Neural cell (in vitro differentiated cells): ENCODE results near the gene RARRES2. TPM values are rescaled to one million over a fixed set of nuclear protein-coding genes. Genes with fewer than 3 reads are reported as not detected.

ENCODE experiments used
- H2AFZ ChIP-seq: fragments of 200-600, 300-800 bp; sonication (generic), shearing (Covaris generic); 2 replicates; pipeline ENCODE4 v1.6.0; 2014; ENCODE audit warnings: low read depth, mild to moderate bottlenecking, antibody characterized with exemption, low read length, moderate library complexity
- H3F3A ChIP-seq: fragments of 200-600 bp; shearing (Covaris generic); 2 replicates; pipeline ENCODE4 v1.6.1; 2016; ENCODE audit warnings: mild to moderate bottlenecking, moderate library complexity, mixed read lengths, antibody characterized with exemption, low read length; ENCODE audit not compliant: insufficient read depth, poor library complexity, severe bottlenecking
- H3K27ac ChIP-seq: fragments of 200-600, 300-800 bp; sonication (generic), shearing (Covaris generic); 2 replicates; pipeline ENCODE4 v1.5.1; 2014; ENCODE audit warnings: mild to moderate bottlenecking, low read length, moderate library complexity
- H3K27me3 ChIP-seq: fragments of 300-800, 200-600 bp; sonication (generic), shearing (Covaris generic); 2 replicates; pipeline ENCODE4 v1.6.0; 2014; ENCODE audit warnings: mild to moderate bottlenecking, low read depth, low read length, moderate library complexity; ENCODE audit not compliant: insufficient read depth
- H3K36me3 ChIP-seq: fragments of 300-800, 200-600 bp; sonication (generic), shearing (Covaris generic); 2 replicates; pipeline ENCODE4 v1.5.1; 2014; ENCODE audit warnings: mild to moderate bottlenecking, antibody characterized with exemption, low read length, moderate library complexity; ENCODE audit not compliant: insufficient read depth
- H3K4me2 ChIP-seq: fragments of 300-800, 200-600 bp; sonication (generic), shearing (Covaris generic); 2 replicates; pipeline ENCODE4 v1.6.0; 2014; ENCODE audit warnings: mild to moderate bottlenecking, low read length
- H3K4me3 ChIP-seq: fragments of 300-800, 200-600 bp; sonication (generic), shearing (Covaris generic); 2 replicates; pipeline ENCODE4 v1.5.1; 2014; ENCODE audit warnings: mild to moderate bottlenecking, low read length, moderate library complexity
- H3K79me2 ChIP-seq: fragments of 200-600 bp; shearing (Covaris generic); replicated peaks from 2 replicates; pipeline ENCODE4 v1.6.0; 2014; ENCODE audit warnings: mild to moderate bottlenecking, low read length, moderate library complexity; ENCODE audit not compliant: insufficient read depth
- H3K9ac ChIP-seq: fragments of 300-800, 200-600 bp; sonication (generic), shearing (Covaris generic); 2 replicates; pipeline ENCODE4 v1.6.1; 2016; ENCODE audit warnings: mild to moderate bottlenecking, low read length, mixed read lengths
- H3K9me2 ChIP-seq: fragments of 200-600 bp; shearing (Covaris generic); 2 replicates; pipeline ENCODE4 v1.6.1; 2016; ENCODE audit warnings: mild to moderate bottlenecking, low read length, mixed read lengths; ENCODE audit not compliant: insufficient read depth
- H3K9me3 ChIP-seq: fragments of 200-600, 300-800 bp; sonication (generic), shearing (Covaris generic); 2 replicates; pipeline ENCODE4 v1.6.1; 2016; ENCODE audit warnings: mild to moderate bottlenecking, mixed run types, low read length, moderate library complexity, mixed read lengths
- H4K20me1 ChIP-seq: fragments of 200-600 bp; shearing (Covaris generic); 2 replicates; pipeline ENCODE4 v1.6.1; 2016; ENCODE audit warnings: mild to moderate bottlenecking, mixed run types; ENCODE audit not compliant: insufficient read depth
- EP300 ChIP-seq: fragments of 450-650 bp; conservative IDR thresholded peaks from 2 replicates; pipeline ENCODE4 v1.6.1; 2014; ENCODE audit warnings: antibody characterized with exemption, mild to moderate bottlenecking, moderate library complexity; ENCODE audit not compliant: poor library complexity, severe bottlenecking
- EZH2 ChIP-seq: fragments of 200-600, 300-800 bp; shearing (Covaris generic), sonication (generic); IDR thresholded peaks from 2 replicates; pipeline ENCODE4 v1.6.1; 2014; ENCODE audit warnings: antibody characterized with exemption, low read length, borderline replicate concordance, mild to moderate bottlenecking; ENCODE audit not compliant: insufficient read depth, poor library complexity, severe bottlenecking
- MXI1 ChIP-seq: fragments of 450-650 bp; conservative IDR thresholded peaks from 2 replicates; pipeline ENCODE4 v1.6.1; 2014; ENCODE audit warnings: antibody characterized with exemption, mild to moderate bottlenecking; ENCODE audit not compliant: poor library complexity, severe bottlenecking
- POLR2AphosphoS5 ChIP-seq: IDR thresholded peaks from 2 replicates; pipeline ENCODE4 v1.6.1; 2012
- RAD21 ChIP-seq: fragments of 450-650 bp; conservative IDR thresholded peaks from 2 replicates; pipeline ENCODE4 v1.6.1; 2014; ENCODE audit warnings: antibody characterized with exemption, mild to moderate bottlenecking, moderate library complexity
- SMC3 ChIP-seq: fragments of 450-650 bp; conservative IDR thresholded peaks from 2 replicates; pipeline ENCODE4 v1.6.1; 2014; ENCODE audit warnings: antibody characterized with exemption, mild to moderate bottlenecking, moderate library complexity; ENCODE audit not compliant: poor library complexity
- TAF1 ChIP-seq: IDR thresholded peaks from 2 replicates; pipeline ENCODE4 v1.6.1; 2012; ENCODE audit warnings: low read depth
- polyA plus RNA-seq: library from polyadenylated mRNA; depleted of rRNA; stranded (reverse); fragments of >200 nt; gene quantifications from 2 replicates; pipeline ENCODE4 v1.2.3, GENCODE V29; 2014
- TF ChIP-seq, protein P1 (sequence below): IDR thresholded peaks from 2 replicates; pipeline ENCODE4 v1.6.1; 2012; ENCODE audit warnings: borderline replicate concordance
- TF ChIP-seq, protein P2 (sequence below): fragments of 450-650 bp; IDR thresholded peaks from 2 replicates; pipeline ENCODE4 v1.5.1; 2014; ENCODE audit warnings: antibody characterized with exemption, mild to moderate bottlenecking, moderate library complexity; ENCODE audit not compliant: poor library complexity, severe bottlenecking

RARRES2 gene
- polyA plus RNA-seq, 1 donor from 2014 or later: 0.71 TPM

DNA sequence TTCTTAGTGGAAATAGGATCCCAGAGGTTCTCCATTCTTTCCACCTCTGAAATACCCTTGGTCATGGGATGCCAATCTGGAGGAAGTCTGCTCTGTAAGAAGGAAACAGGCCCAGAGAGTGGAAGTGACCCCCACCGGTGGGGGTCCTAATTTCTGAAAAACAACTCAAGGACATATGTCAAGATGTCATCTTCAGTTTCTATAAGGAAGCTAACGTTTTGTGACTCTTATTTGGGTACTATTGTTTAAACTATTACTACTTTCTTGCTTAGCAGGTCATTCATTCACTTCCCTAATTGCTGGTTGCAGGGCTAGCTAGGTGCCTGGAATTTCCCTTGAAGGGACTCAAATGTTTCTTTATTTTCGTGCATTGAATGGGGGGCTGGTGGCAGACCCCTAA lies 35.8 kb upstream of the RARRES2 start:
- no peaks in the 10 kb centered on the region for H3K36me3 ChIP-seq
- H3K4me3 ChIP-seq: no peak overlapping the region
- no peak overlapping the region for H3K9ac ChIP-seq
- no peaks in the 10 kb centered on the region for H3K9me2 ChIP-seq
- H3K27me3 ChIP-seq: no peaks in the 10 kb centered on the region
- peaks cover 4% of the 10 kb centered on the region for H3F3A ChIP-seq
- H3K79me2 ChIP-seq: peaks cover 40% of the 10 kb centered on the region
- TF ChIP-seq, protein P1, sequence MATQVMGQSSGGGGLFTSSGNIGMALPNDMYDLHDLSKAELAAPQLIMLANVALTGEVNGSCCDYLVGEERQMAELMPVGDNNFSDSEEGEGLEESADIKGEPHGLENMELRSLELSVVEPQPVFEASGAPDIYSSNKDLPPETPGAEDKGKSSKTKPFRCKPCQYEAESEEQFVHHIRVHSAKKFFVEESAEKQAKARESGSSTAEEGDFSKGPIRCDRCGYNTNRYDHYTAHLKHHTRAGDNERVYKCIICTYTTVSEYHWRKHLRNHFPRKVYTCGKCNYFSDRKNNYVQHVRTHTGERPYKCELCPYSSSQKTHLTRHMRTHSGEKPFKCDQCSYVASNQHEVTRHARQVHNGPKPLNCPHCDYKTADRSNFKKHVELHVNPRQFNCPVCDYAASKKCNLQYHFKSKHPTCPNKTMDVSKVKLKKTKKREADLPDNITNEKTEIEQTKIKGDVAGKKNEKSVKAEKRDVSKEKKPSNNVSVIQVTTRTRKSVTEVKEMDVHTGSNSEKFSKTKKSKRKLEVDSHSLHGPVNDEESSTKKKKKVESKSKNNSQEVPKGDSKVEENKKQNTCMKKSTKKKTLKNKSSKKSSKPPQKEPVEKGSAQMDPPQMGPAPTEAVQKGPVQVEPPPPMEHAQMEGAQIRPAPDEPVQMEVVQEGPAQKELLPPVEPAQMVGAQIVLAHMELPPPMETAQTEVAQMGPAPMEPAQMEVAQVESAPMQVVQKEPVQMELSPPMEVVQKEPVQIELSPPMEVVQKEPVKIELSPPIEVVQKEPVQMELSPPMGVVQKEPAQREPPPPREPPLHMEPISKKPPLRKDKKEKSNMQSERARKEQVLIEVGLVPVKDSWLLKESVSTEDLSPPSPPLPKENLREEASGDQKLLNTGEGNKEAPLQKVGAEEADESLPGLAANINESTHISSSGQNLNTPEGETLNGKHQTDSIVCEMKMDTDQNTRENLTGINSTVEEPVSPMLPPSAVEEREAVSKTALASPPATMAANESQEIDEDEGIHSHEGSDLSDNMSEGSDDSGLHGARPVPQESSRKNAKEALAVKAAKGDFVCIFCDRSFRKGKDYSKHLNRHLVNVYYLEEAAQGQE: no peak
- TF ChIP-seq TAF1: no peak
- TF ChIP-seq SMC3: no peak
- TF ChIP-seq MXI1: no peak
- TF ChIP-seq EP300: no peak
- TF ChIP-seq RAD21: no peak
- no peak for TF ChIP-seq POLR2AphosphoS5
- TF ChIP-seq, protein P2, sequence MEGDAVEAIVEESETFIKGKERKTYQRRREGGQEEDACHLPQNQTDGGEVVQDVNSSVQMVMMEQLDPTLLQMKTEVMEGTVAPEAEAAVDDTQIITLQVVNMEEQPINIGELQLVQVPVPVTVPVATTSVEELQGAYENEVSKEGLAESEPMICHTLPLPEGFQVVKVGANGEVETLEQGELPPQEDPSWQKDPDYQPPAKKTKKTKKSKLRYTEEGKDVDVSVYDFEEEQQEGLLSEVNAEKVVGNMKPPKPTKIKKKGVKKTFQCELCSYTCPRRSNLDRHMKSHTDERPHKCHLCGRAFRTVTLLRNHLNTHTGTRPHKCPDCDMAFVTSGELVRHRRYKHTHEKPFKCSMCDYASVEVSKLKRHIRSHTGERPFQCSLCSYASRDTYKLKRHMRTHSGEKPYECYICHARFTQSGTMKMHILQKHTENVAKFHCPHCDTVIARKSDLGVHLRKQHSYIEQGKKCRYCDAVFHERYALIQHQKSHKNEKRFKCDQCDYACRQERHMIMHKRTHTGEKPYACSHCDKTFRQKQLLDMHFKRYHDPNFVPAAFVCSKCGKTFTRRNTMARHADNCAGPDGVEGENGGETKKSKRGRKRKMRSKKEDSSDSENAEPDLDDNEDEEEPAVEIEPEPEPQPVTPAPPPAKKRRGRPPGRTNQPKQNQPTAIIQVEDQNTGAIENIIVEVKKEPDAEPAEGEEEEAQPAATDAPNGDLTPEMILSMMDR: no peak
- no peak for TF ChIP-seq EZH2
- H3K9me3 ChIP-seq: no peaks in the 10 kb centered on the region
- H2AFZ ChIP-seq: no peak overlapping the region
- H4K20me1 ChIP-seq: no peaks in the 10 kb centered on the region
- H3K27ac ChIP-seq: no peak overlapping the region
- no peak overlapping the region for H3K4me2 ChIP-seq

- Histone ChIP-seq H3K9me3 (no peaks in the 10 kb centered on the region), H3K27ac (no peak overlapping the region), H3K36me3 (no peaks in the 10 kb centered on the region), H2AFZ (no peak overlapping the region), H3F3A (peaks cover 4% of the 10 kb centered on the region), H3K9ac (no peak overlapping the region), H3K4me3 (no peak overlapping the region), H3K79me2 (peaks cover 34% of the 10 kb centered on the region), H3K9me2 (no peaks in the 10 kb centered on the region), H3K27me3 (no peaks in the 10 kb centered on the region), H3K4me2 (no peak overlapping the region), H4K20me1 (no peaks in the 10 kb centered on the region)
- TF ChIP-seq POLR2AphosphoS5 (no peak), RAD21 (no peak), EZH2 (no peak), MXI1 (no peak), SMC3 (no peak), TAF1 (no peak), EP300 (no peak)
- TF ChIP-seq, protein P1: no peak
- TF ChIP-seq, protein P2: no peak
These were observed 35.1 kb upstream of the RARRES2 start for GRCh38 chr7:150376560-150376959.
